ENCODE data around the gene CDC23.

Gene CDC23

DNA sequence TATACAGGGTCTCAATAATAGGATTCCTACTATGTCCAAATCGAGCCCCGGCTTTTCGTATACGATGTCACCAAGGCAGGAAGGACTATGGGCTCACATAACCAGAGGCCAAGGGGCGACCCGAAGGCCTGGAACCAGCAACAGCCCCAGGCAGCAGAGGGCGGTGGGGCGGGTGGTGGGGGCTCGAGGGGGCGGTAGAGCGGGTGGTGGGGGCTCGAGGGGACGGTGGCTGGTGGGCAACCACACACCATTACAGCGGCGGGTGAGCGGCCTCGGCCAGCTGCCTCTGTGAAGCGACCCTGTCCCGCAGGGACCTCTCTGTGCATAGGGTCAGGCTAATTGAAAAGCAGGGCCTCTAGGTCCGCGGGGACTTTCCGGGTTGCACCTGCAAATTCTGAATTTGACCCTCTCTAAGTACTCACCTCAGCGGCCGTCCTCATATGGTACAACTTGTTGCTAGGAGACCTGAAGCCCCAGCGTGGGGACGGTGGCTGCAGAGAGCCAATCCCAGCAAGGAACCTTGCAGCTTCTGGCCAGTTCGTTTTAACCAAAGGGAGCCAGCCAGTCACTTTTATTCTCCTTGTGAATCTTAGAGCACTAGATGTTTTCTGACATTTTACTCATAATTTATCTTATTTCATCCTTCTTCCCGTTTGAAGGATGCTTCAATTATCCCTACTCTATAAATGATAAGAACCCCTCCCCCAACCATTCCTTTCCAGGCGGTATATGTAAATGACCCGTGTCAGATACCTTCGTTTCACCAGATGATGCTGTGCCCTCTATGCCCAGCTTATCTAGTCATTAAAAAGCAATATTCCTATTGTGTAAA lies 74.0 kb downstream of the CDC23 start, which contains the start of gene NME5:
Gene NME5, minus strand, starts transcription at position 480 of the 832 bp plus-strand sequence. CDS start 648 bp downstream, outside the sequence.
- no peak for DNase-seq

All from CD4-positive, alpha-beta T cell treated with Interleukin-15 for 1 hour (primary cell).